GM21367 (cell line): ENCODE results near the gene TP53TG5.

Experiments used
- ATAC-seq: cut with Tn5 transposase; IDR thresholded peaks from one replicate; pipeline ENCODE4 v1.9.1; 2021; ENCODE audit not compliant: unreplicated experiment

TP53TG5 gene

DNA sequence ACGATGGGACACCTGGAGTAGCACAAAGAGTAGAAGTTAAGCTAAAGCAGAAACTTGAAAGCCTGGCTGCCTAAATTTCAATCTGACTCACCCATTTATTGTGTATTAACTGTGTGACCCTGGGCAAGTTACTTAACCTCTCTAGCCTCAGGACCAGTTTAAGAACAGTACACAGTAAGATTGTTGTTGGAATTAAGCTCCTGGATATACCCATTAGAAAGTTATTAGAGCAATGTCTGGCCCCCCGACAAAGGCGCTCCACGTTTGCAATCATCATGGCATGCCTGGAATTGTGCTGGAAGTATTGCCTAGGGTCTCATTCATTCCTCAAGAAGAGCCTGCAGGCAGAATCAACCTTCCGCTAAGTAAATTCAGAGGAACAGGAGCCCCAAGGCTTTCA is 31.3 kb downstream of the TP53TG5 start:
- ATAC-seq, result no peak

DNA sequence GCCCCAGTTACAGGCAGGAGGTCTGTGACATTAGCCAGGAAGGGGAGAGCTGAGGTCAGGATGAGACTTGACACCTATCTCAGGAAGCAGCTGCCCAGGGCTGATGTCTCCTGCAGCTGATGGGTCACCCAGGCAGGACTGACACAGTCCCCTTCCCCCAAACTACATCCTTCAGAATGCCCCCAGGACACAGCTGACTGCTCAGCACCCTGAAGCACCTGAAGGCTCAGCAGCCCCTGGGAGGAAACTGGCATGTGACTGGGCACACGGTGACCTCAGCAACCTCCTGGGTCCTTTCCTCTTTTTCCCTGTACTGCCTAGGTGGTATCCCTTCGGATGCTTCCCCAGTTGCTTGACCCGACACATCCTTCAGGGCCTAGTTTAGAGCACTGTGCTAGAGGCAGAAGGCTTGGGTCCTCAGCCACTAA is 31.8 kb downstream of the TP53TG5 start:
- no peak for ATAC-seq

DNA sequence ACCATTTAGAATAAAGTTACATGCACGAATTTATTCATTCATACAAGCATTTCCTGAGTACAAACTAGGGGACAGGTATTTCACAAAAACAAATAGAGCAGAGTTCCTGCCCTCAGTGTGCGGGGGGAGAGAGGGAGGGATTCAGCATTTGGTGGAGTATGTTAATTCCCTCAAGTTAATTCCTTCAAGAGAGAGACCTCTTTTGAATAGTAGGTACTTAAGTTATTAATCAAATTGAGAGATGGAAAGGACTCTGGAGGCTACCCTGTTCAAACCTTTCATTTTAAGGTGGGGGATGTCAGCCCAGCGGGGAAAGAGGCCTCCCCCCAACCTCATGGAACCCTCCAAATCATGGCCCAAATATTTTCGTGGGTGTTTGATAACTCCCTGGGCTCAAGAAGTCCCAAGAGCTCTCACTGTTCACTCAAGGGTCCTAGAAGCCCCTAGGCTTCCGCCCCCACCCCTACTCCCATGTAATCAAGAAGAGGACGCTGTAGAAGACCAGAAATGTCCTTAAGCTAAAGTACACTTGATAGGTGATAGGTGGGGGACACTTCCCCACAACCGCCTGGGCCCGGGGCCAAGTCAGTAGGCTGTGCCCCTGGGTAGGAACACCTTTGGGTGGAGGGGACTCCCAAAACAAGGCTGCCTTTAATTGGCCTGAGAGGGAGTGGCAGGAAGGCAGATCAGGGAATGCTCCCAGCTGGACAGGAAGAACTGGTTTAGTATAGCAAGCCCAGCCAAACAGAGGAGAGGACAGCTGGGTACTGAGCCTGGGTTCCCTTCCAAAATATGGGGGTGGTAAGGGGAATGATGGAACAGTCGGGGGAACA is 32.8 kb downstream of the TP53TG5 start:
- no peak for ATAC-seq

DNA sequence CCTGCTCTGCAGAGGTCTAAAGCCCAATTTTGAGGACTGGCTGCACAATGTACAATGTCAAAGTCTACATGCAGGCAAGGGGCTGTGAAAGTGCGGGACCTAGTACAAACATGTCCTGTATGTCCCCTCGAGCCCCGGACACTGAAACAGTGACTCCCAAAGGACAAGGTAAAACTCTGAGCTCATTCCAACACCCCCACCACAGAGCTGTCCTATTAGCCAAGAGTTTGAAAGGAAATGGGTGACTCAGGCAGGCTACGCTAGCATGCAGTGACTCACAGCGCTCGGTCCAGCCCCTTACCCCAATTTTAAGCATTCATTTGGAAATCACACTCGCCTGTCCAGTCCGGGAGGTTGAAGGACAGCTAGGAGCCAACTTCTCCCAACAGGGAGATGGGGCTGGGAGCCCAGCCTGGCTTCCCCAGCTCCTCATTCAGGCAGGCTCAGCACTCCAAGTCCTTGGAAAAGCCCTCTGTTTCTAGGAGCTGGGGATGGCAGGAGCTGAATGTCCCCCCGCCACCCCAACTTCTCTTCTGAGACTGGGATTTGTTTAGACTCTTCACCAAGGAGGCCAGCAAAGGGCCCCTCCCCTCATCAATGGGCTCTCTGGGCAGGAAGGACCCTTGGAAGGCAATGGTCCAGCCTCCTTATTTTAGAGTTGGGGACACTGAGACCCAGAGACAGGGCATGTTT is 33.8 kb downstream of the TP53TG5 start:
- ATAC-seq, result no peak

DNA sequence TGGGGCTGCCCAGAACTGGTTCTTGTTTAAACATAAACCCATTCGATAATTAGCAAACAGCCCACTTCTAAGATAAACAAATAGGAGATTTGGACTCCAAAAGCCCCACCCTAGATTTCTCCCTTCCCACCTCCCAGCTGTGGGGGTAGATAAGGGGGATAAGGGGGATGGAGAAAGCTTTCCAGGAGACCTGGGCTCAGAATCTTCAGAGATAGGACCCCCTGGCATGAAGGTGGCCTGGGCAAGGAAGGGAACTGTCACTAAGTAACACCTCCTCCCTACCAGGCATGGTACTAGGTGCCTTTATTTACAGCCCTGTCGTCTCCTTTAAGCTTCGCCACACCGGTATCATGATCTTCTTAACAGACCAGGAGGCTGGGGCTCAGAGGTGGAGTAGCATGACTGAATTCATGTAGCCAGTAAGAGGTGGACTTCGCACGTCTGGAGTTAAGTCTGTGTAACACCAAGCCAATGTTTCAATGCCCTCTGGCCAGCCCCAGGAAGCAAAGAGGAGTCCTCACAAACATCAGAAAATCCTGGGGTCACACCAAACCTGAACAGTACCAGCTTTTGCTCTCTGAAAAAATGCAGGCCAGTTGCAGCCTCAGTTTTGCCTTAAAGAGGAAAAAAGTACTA is 34.5 kb downstream of the TP53TG5 start:
- ATAC-seq, result no peak

DNA sequence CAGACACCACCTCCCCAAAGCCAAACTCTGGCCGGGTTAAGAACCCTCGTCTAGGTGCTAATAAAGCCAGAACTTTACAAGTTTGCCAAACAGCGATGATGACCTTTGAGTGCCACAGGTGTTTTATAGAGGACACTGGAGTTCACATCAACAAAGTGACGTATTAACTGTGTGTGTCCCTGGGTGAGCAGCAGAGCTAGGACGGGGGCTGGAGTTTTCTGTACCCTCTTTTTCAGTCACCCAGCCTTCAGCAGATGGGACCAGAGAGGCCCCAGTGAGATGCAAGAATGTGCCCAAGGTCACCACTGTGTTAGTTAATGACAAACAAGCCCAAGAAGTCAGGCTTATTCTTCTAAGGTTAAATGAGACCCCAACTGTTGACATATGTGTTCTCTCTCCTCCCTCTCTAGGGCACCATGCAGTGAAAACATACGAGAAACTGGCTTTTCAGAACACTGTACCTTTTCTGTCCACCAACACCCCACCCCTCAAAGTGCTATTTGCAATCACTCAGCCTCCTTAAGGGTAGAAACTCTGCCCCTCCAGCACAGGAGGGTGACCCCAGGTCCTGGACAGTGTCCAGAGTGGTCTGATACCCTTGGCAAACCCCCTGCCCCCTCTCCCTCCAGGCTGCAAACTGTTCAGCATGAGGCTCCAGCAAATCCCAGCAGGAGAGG is 35.1 kb downstream of the TP53TG5 start:
- no peak for ATAC-seq

DNA sequence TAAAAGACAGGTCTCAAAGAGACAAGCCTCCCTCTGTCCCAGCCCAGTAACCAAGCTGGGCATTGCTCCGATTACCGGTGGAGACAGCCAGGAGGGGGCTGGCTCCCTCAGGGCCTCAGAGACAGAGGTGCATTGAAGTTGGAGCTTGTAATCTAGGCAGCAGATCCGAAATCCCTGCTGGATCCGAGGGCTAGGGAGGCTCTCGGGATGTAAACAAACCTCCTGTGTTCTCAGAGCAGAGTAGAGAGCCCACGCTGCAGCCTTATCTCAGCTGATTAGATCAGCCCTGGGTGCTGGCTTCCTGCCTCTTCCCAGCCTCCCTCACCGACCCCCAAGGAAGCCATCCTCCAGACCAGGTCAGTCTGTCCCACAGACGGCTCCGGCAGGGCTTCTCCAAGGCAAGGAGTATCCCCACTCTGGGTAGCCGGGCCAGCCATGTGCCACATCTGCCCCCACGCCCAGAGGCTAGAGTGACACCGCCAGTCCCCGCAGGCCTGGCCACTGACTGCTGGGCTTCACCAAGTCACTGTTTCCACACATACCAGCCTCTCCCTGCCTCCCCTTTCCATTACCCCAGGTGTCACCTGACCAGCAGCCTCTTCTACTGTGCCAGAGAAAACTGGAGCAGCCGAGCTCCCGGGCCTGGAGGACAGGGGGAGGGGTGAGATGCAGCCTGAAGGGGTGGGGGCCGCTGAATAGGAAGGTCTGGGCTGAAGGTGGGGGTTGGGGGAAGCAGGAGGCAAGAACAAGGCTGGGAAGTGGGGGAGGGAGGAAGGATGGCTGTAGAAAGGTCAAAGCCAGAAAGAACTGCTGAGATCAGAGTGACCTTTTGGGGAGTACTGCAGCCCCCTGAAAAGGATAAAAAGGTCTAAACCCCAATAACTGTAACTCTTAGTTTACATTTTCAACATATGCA is 35.9 kb downstream of the TP53TG5 start:
- no peak for ATAC-seq

DNA sequence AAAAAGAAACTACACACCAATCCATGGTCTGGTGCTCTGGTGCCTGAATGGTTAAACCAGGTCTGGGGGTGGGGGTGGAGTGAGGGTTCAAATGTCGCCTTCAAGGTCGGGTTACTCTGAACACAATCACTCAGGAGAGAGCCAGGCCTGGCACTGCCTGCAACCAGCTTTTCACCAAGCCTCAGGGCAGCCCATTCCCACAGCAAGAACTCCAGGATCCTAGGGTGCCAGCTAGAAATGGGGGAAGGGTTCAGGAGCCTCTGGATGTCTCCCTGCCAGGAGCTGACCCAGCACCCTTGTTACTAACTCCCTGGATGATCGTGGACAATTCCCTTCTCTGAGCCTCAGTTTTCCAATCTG is 36.6 kb downstream of the TP53TG5 start:
- no peak for ATAC-seq

DNA sequence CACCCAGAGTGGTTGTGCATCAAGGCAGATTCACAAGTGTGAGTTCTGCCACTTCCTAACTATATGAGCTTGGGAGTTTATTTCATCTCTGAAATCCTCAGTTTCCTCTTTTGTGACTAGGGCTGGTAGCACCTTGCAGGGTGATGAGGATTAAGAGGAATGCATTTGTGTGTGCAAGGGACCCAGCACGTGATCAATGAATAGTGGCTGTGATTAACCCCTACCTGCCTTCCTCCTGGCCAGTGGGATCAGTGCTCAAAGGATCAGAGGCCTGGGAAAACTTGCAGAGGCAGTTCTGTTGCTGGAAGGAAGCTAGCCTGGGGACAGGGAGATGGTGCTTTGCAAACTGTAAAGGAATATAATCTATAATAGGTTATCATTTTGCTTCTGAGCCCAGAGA is 37.2 kb downstream of the TP53TG5 start:
- no peak for ATAC-seq

DNA sequence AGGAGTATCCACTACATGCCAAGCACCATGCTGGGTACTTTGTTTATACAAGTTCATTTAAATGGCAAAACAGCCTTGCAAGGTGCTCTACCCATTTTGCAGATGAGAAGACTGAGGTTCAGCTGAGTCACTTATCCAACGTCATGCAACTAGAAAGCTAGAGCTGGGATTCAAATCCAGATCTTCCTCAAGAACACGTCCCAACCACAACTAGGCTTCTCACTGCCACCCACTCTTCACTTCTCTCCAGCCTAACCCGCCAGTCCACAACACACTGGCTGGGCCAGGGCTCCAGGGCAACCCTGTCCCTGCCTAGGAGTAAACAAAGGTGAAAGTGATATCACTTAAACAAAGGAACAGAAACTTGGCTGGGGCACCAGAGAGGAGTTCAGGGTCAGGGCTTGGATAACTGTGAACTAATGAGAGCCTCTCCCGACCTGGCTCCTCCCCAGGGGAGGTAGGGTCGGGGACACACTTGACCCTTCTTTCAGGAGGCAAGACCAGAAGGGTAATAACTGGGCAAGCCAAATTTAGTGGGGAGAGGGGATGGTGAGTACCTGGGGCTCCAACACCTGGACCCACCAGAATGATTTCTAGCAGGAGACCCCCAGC is 37.8 kb downstream of the TP53TG5 start:
- ATAC-seq, result no peak

DNA sequence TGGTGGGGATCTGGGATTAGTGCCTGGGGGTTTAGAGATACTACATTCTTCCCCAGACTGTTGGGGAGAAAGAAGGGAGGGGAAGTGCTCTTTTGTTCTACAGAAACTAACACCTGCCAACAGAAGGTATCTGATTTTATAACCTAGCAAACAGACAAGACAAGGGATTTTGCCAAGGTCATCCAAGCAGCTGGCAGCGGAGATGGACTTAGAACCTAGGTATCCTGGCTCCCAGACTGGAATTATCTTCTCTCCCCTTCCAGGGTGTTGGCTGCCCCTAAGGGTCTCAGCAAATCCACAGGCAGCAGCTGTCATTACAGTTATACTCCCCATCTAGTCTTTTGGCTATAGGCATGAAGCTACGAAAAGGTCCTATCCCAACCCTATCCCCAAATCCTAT is 38.3 kb downstream of the TP53TG5 start:
- no peak for ATAC-seq

DNA sequence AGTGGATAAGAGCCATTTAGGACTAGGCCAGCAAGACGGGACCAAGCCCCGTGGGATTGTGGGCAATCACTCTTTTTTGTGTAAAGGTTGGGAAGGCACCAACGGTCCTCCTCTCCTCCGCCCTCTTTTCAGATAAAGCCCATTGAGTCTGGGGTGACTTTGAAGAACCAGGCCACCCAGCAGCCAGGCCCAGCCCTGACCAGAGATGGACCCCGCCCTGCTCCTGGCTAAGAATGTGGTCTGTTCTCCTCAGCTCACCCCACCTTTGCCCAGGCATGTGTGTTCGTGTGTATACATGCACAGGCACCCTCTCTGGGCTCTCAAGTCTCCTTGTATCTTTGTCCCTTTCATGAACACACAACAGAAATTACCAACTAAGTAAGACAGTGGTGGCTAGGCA is 39.0 kb downstream of the TP53TG5 start:
- ATAC-seq, result no peak

DNA sequence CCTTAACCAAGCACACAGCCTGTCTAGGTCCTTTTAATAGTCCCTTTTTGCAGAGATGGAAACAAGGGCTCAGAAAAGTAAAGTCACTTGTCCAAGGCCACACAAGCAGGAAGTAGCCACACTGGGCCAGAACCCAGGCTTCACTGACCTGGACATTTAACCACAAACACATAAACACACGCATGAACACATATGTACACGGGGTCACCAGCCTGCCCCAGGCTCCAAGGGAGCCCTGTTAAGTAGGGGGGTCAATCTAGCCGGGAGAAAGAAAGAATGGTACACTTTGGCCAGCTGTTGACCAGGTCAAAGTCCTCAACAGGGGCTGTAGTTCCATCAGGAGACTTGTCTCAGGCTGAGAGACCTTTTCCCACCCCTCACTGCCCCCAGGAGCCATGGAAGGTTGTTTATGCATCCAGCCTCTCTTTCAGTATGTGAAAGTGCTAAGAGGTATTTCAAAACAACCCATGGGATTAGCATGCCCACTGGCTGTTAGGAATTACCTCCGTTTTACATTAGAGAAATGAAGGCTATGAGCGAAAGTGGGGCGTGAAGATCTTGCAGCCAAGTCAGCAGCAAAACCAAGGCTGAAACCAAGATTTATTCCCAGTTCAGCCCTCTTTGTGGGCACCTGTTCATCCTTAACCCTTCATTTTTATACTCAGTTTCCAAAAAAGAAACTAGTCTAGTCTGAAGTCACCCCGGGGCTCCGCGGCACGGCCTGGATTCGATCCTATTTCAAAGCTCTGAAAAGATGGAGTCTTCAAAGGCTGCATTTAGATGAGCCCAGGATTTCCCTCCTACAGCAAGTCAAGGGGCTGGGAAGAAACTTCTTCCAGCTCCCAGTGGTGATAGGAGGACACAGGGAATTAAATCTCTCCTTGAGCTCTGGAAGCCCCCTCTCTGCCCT is 39.7 kb downstream of the TP53TG5 start:
- ATAC-seq, result no peak

DNA sequence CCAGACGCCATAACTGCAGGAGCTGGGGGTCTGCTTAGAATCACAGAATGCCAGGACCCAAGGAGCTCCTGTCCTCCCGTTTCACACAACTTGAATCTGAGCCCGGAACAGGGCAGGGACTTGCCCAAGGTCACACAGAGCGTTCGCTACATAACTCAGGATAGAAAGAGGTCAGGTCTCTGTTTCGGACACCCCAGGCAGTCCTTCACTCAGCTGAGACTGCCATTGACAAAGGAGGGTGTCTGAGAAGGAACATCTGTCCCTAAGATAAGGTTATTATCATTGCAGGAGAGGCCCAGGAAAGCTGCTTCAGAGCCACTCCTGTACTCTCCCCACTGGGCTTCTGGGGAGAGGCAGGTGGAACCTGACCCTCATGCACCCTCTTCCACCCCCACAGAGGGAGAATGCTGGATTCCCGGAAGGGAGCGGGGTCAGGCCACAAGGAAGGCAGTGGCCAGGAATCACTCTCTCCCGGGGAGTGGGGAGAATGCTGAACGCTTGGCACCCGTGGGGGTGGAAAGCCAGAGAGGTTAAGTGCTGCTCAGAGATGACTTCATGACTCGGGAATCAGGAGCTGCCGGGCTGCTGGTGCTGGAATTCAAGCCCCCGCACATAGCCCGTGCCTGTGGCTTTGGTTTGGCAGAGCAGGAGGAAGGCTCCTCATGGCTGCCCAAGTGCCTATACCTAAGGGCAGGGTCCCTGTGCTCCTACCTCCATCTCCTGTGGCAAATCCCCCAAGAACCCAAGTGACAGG is 40.6 kb downstream of the TP53TG5 start:
- ATAC-seq, result no peak

DNA sequence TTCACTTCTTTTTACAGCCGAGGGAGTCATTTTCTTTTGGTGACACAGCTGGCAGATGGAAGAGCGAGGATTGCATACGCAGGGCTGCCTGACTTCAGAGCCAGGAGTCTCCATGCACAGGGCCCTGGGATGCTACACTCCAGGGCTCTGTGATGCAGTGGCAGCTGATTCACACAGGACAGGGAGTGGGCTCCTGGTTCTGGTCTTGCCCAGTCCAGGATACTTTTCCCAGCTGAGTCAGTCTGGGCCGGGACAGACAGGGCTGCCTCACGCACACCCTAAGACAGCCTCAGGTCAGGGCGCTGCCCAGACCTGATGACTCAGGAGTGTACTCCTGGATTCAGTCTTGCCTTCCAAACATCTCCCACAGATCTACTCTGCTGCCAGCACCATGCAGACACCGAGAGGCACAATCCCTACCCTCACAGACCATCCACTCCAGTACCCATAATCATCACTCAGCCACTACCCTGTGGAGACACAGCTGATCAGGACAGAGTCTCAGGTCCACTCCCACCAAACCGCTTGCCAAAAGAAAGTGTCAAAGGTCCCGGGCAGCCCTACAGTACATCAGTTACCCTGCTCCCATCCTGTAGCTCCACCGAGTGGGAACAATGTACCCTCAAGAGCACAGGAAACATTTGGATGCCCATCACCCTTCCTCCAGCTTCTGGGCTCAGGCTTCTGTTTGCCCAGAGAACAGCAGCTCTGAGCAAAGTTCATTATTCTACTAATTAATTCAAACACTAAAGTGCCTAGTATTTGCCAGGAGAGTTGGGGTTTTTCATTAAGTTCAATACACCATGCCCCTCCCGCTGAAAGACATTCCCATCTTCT is 41.4 kb downstream of the TP53TG5 start:
- ATAC-seq, result no peak

DNA sequence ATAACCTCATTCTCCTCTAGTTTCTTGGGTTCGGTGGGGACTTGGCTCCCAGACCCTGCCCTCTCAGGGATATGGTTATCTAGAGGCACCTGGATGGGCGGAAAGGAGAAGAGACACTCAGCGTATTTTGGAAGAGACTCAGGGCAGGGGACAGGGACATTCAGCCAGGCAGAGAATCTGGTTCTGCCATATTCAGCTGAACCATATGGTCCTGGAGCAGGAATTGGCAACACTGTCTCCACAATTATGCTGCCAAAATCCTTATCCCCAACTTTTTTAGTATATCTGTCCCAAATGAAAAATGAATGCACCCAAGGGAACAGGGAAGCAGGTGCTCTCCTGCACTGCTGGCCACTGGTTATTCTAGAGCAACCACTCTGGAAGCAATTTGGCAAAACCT is 47.6 kb downstream of the TP53TG5 start:
- no peak for ATAC-seq

DNA sequence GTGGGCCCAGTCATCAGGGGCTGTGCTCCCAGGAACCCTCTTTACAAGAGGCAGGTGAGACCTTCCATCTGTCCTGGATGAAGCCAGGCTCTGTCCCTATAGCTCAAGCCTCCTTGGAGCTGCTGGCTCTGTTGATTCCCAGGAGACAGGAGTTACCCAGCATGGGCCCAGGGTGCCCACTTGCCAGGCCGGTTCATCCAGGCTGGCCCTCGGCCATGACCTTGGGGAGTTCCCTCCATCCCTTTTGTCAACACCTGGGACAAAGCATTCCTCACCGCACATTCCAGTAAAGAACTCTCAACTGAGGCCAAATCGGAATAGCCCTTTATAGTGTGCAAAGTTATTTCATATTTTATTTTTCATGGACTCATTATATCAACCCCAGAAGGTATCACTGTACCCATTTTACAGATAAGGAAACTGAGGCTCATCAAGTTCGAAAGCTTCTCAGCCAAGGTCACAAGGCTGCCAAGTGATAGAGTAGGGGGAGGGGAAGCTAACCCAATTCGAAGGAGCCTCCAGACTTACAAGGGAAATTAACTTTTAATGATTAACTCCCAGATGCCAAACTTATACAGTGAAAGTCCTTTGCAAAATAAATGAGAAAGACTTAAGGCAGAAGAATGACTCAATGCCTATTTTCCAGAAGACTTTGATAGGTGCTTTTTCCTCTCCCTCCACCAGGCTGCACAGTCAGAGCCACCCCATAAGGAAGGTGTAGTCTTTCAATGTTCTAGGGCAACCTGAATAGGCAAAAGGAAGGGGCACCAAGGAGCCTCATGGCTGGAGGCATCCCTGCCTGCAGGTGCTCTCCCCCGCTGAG is 48.4 kb downstream of the TP53TG5 start:
- no peak for ATAC-seq
